Ascending aorta (tissue), 2 donors: ENCODE measurements around the gene CYFIP2. TPM values are rescaled to one million over a fixed set of nuclear protein-coding genes. Genes with fewer than 3 reads are reported as not detected.

Experiments
- DNase-seq, 2 donors: peaks; one replicate each; pipeline ENCODE4 v3.0.0-alpha.2; 2019; ENCODE audit warnings: low spot score in 2 of 2
- H3K27ac ChIP-seq, 2 donors: fragments of 200-600 bp; sonication (generic); one replicate each; pipeline ENCODE4 v1.5.1; 2016 to 2017; ENCODE audit warnings: mild to moderate bottlenecking in 1 of 2
- H3K27me3 ChIP-seq: fragments of 200-600 bp; sonication (generic); one replicate; pipeline ENCODE4 v1.5.1; 2017
- H3K36me3 ChIP-seq, 2 donors: fragments of 200-600 bp; sonication (generic); one replicate each; pipeline ENCODE4 v1.5.1; 2016
- H3K4me1 ChIP-seq, 2 donors: fragments of 200-600 bp; sonication (generic); one replicate each; pipeline ENCODE4 v1.5.1; 2016 to 2017; ENCODE audit warnings: mild to moderate bottlenecking in 1 of 2
- H3K4me3 ChIP-seq, 2 donors: fragments of 200-600 bp; sonication (generic); one replicate each; pipeline ENCODE4 v1.5.1; 2016 to 2017; ENCODE audit warnings: mild to moderate bottlenecking in 1 of 2
- H3K9me3 ChIP-seq, 2 donors: fragments of 200-600 bp; sonication (generic); one replicate each; pipeline ENCODE4 v1.5.1; 2016
- intact Hi-C: fragments of 100-400 bp; cut with DNase I; formaldehyde crosslinking; loops from one replicate; pipeline ENCODE4 v1.15.1; 2023
- total RNA-seq: library from RNA; depleted of rRNA; stranded (reverse); fragments of >200 nt; gene quantifications from one replicate; pipeline ENCODE4 v1.1.0, GENCODE V29; 2016
- TF ChIP-seq, protein P1 (sequence below), 3 experiments: fragments of 200-600 bp in 2 of 3; fragments of 450-650 bp in 1 of 3; sonication (generic) in 2 of 3; IDR thresholded peaks; one replicate each; pipeline ENCODE4 v1.5.1; 2016 to 2019; ENCODE audit warnings: antibody characterized with exemption in 3 of 3, mild to moderate bottlenecking in 1 of 3, moderate library complexity in 1 of 3

The CYFIP2 gene
- total RNA-seq, 1 donor from 2014 or later, result 78.1 TPM

DNA sequence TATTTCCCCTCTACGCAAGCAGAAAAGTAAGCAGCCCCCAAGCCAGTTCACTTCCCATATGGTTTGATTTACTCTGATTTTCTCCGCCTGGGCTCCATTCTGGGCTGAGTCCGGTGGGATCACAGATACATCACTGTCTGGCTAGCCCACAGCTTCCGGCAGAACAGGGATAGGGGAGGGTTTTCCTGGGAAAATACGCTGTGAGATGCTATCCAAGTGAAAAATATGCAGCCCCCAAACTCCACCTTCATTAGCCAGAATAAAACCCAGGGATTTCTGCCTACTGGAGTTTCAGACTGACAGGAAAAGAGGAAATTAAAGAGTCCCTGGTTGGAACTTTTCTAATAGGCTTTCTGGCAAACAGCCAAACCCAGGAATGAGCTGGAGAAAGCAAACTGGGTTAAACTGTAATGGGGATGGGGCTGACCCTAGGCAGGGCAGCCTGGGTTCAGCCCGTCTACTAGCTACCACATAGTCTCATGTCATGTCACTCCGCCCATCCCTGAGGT, 177.2 kb downstream of the CYFIP2 start:
- Histone ChIP-seq H3K9me3 (no peaks in the 10 kb centered on the region), H3K27ac (no peak overlapping the region), H3K4me3 (no peak overlapping the region), H3K27me3 (no peaks in the 10 kb centered on the region), H3K36me3 (no peaks in the 10 kb centered on the region), H3K4me1 (no peaks in the 10 kb centered on the region)
- TF ChIP-seq, protein P1, sequence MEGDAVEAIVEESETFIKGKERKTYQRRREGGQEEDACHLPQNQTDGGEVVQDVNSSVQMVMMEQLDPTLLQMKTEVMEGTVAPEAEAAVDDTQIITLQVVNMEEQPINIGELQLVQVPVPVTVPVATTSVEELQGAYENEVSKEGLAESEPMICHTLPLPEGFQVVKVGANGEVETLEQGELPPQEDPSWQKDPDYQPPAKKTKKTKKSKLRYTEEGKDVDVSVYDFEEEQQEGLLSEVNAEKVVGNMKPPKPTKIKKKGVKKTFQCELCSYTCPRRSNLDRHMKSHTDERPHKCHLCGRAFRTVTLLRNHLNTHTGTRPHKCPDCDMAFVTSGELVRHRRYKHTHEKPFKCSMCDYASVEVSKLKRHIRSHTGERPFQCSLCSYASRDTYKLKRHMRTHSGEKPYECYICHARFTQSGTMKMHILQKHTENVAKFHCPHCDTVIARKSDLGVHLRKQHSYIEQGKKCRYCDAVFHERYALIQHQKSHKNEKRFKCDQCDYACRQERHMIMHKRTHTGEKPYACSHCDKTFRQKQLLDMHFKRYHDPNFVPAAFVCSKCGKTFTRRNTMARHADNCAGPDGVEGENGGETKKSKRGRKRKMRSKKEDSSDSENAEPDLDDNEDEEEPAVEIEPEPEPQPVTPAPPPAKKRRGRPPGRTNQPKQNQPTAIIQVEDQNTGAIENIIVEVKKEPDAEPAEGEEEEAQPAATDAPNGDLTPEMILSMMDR (IDR thresholded peaks at IDR 0.05), result no peak
- no peak for DNase-seq
- intact Hi-C loops, result no loop called here

DNA sequence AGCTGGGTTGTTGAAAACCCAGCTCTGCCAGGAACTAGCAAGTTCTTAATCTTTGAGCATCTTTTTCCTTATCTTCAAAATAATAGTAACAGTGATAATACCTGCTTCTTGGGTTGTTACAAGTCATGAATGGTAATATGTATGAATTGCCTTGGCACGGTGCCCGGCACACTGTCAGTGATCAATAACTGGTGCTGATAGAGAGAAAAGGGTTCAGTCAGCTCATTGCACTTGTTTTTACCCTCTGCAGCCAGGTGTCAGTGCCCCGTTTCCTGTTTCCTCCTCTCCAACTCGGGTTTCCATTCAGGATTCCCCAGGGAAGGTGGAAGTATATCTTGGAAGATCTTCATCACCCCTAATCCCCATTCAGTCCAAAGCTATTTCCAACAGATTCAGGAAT, 178.3 kb downstream of the CYFIP2 start:
- Histone ChIP-seq H3K9me3 (no peaks in the 10 kb centered on the region), H3K36me3 (no peaks in the 10 kb centered on the region), H3K27ac (no peak overlapping the region), H3K4me1 (no peaks in the 10 kb centered on the region), H3K27me3 (no peaks in the 10 kb centered on the region), H3K4me3 (no peak overlapping the region)
- no peak for DNase-seq
- TF ChIP-seq, protein P1 (IDR thresholded peaks at IDR 0.05), result no peak
- intact Hi-C loops, result no loop called here

Other genes starting within 250 kb of the CYFIP2 start
- gene HAVCR1, start 207.0 kb upstream of the CYFIP2 start, total RNA-seq, result not detected
- 1.7 TPM for gene HAVCR2, start 157.1 kb upstream of the CYFIP2 start, total RNA-seq
- gene MED7, start 123.3 kb upstream of the CYFIP2 start, total RNA-seq, result 2.3 TPM
- gene GARIN3, start 99.9 kb upstream of the CYFIP2 start, total RNA-seq, result not detected
- 0.43 TPM for gene ITK, start 85.3 kb upstream of the CYFIP2 start, total RNA-seq
- not detected for gene NIPAL4, start 194.1 kb downstream of the CYFIP2 start, total RNA-seq